ENCODE data around the gene CACNB2.

CACNB2 gene

DNA sequence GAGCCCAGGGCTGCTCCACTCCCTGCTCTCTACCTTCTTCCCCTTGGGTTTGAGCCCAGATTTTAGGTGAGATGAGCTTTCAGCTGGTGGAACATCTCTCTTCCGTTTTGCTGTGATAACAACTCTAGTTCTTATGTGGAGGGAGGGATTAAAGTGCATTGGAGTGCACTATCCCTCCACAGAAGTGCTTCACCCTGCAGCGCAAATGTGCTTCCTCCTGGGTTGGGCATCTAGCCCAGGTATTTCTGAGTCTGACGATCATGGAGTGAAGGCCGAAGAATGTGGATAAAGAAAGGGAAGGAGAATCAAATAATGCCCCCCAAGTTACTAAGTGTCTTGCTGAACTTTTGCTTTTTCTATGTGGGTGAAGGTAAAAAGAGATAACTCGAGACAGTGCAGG, 157.4 kb downstream of the CACNB2 start:
- no peak for DNase-seq

DNA sequence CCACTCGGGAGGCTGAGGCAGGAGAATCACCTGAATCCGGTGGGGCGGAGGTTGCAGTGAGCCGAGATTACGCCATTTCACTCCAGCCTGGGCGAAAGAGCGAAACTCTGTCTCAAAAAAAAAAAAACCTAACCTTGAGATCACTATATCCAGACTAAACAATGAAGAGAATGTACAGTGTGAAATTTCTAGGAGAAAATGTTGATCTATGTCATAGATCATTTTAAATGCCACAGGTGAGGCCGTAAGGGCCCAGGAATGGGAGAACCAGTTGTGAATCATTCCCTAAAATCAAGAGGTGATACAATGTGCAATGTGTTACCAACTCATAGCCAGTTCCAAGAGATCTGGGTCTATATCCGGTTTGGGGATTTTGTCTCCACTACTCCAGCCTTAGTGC, 158.0 kb downstream of the CACNB2 start:
- DNase-seq = no peak

GRCh38 chr10:18303851-18304801, 163.9 kb downstream of the CACNB2 start:
- no peak for DNase-seq

DNA sequence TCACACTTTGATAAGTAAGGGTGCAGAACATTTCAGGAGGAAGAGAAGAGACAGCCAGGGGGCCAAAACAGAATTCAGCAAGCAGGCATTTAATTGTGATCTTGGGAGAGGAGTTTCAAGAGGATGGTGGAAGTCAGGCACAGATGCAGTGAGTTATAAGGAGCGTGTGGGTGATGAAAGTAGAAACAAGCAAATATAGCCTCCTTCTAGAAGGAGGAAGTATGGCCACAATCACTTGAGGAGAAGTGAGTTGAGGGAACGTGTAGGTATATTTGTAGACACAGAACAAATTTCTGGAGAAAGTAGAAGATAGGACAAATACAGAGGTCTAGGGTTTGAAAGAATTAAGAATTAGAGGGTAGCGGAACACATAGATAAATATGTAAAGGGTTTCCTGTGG, 165.8 kb downstream of the CACNB2 start:
- no peak for DNase-seq

- DNase-seq = no peak
Observed at GRCh38 chr10:18308600-18308999, 168.4 kb downstream of the CACNB2 start.

DNA sequence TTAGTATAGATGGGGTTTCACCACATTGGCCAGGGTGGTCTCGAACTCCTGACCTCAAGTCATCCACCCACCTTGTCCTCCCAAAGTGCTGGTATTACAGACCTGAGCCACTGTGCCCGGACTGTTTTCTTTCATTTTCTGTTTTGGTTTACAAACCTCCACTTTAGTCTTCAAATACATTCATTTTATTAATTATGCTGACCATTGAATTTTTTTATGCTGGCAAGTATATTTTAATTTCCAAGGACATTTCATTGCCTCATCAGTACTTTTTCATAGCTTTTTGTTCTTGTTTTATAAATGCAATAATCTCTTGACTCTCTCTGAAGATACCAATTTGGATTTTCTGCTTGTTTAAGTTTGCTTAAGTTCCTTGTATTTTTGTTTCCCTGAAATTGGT, 170.5 kb downstream of the CACNB2 start:
- DNase-seq = no peak

DNA sequence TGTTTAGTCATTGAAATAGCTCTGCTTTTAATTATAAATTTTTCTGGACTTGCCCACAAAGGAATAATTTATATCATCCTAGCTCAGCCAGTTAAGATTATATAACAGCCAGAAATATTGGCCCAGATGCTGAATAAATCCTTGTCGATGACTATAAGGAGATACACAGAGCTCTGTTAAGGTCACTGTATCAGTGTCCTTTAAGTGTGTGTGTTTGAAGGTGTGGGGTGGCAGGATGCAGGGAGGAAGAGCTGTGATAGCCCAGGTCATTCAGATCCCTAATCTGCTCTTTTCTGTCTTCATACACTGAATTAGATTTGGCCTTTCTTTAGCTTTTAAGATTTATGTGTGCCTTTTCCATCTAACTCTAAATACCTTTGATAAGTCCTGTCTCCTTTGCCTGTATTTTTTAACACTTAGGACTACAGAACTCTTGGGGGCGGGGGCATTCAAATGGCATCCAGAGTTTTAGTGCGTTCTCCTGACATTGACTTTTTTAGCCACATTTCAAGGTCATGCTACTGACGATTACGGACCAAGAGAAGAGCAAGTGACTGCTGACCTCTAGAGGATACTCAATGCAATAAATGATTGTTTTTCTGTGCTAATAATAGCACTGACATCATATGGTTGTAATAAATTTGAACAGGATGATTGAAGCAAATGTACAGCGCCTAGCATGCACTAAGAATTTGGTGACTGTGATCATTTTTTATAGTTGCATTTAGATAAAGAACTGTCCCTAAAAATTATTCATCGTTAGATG, 172.3 kb downstream of the CACNB2 start:
- DNase-seq = peak; percentile 5

DNA sequence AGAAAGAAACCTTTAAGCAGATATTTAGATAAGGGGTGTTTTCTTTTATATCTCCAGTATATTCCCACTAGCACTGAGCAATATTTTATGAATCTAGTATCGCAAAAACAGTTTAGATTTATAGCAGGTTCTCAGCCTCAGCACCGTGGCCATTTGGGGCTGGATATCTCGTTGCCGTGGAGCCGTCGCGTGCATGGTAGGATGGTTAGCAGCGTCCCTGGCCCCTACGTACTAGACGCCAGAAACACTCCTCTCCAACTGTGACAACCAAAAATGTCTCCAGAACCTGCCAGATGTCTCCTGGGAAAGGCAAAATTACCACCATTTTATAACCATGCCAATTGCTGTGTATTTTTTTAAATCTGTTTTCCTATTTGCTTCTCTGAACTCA, 172.9 kb downstream of the CACNB2 start:
- no peak for DNase-seq

DNA sequence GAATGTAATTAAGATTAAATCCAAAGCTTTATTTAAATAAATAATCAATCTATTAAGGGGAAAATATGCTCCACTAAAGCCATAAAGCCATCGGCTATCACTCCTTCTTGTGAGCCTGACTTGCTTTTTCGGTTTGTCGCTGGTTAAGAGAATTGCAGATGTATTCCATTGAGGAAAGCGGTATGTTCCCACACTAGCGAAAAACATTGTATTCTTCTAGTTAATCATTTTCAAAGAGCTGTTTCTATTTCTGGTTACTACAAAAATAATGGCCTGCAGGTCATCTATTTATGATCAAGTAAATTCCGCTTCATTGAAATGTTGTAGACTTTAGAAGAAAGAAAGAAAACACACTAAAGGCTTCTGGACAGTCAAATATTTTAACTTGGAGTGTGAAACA, 173.4 kb downstream of the CACNB2 start:
- no peak for DNase-seq

DNA sequence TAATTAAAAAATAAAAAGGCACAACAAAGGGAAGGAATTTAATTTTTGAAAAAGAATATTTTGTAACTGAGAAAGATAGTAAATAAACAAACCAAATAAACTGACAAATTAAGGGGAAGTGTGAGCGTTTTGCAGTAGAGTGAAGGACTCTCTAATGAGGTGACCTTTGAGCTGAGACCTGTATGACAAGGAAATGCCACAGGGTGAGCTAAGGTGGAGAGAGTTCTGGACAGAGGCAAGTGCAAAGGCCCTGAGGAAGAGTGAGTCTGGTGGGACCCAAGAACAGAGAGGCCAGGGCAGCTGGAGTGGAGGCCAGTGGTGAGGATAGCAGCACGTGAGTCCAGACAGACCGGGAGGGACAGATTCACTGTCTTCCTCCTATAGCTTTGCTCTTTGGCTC, 179.4 kb downstream of the CACNB2 start:
- DNase-seq = no peak

DNA sequence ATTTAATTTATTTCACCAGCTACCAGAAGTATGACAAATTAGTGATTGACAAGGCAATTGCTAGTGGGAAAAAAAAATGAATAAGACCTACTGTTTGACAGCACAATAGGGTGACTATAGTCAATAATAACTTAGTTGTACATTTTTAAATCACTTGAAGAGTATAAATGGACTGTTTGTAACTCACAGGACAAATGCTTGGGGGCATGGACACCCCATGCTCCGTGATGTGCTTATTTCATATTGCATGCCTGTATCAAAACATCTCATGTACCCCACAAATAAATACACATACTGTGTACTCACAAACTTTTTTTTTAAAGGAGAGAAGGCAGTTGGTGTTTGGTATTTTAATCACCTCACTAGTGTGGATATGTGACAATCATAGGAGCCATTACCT, 181.1 kb downstream of the CACNB2 start:
- no peak for DNase-seq

- DNase-seq = no peak
Observed at GRCh38 chr10:18323916-18324315, 183.7 kb downstream of the CACNB2 start.

DNA sequence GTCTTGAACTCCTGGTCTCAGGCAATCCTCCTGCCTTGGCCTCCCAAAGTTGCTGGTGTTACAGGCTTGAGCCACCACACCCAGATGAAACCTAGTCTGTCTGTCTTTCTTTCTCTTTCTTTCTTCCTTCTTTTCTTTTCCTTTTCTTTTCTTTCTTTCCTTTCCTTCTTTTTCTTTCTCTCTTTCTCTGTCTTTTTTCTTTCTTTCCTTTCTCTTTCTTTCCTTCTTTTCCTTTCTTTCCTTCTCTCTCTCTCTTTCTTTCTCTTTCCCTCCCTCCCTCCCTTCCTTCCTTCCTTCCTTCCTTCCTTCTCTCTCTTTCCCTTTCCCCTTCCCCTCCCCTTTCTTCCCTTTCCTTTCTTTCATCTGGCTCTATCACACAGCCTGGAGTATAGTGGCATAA, 185.2 kb downstream of the CACNB2 start:
- no peak for DNase-seq

DNA sequence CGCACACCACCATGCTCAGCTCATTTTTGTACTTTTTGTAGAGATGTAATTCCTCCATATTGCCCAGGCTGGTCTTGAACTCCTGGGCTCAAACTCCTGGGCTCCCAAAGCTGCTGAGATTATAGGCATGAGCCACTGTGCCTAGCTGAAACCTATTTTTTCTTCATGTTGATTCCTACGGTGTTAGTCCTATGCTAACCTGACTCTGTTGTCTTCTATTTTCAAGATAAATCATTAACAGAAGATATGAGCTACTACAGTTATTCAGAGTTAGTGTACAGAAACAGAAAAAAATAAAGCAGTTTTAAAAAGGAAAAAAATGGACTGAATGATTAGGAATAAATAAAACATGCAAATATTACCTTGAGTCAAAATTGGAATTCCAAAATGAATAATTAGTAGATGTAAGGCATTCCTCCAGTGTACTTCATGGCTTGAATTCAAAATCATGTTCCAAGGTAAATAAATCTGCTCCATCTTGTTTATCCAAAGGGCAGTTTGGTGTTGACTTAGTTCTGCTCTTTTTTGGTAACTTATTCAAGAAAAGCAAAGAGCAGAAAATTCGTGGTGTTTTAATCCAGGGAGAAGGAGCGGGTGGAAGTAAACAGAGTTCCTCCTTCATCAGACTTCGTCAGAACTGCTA, 185.8 kb downstream of the CACNB2 start:
- DNase-seq = no peak

DNA sequence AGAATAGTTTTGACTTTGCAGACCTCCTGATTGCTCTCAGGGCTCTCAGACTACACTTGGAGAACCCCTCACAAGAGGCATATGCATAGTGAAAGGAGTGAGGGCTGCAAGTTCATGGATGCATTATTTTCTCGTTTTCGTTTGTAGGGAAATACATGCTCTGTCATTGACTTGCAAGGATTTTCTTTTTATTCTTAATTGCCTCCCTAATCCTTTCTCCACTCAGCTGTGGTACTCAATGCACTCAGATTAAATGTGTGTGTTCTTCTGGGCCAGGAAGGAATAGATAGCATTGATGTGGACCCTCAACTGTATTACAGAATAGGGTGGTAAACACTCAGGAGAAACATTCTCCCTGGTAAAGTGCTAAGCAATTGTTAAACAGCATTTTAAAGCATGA, 188.7 kb downstream of the CACNB2 start:
- no peak for DNase-seq

DNA sequence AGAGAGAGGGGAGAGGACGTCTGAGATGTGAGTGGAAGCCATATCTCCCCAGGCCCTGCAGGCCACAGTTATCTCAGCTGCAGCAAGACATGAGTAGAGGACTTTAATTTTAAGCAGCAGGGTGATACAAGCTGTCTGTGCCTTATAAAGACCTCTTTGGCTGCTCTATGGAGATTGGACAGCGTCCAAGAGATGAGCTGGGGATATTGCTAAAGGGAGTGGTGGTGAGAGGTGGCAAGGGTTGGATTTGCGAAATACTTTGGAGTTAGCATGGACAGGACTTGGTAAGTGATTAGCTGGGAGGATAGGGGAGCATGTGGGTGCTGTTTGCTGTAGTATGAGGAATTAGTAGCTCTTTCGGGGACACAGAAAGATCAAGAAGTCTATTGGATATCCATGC, 191.8 kb downstream of the CACNB2 start:
- no peak for DNase-seq

DNA sequence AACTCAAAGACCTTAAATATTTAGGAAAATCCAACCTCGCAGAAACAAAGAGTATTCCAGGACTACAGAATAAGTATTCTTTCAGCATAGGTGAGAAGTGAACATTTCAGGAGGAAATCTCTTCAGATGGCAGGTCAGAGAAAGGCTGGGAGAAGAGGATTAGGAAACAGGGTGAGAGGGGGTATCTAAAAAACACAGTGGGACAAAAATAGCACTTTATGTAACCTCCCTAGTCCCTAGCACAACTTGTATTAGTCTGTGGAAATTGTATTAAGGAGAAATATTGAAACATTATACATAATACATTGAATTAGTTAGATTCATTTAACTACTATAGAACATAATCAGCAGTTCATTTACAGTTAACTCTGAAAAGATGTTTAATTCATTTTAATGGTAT, 192.3 kb downstream of the CACNB2 start:
- DNase-seq = no peak

- DNase-seq = no peak
Observed at GRCh38 chr10:18333621-18334020, 193.4 kb downstream of the CACNB2 start.

DNA sequence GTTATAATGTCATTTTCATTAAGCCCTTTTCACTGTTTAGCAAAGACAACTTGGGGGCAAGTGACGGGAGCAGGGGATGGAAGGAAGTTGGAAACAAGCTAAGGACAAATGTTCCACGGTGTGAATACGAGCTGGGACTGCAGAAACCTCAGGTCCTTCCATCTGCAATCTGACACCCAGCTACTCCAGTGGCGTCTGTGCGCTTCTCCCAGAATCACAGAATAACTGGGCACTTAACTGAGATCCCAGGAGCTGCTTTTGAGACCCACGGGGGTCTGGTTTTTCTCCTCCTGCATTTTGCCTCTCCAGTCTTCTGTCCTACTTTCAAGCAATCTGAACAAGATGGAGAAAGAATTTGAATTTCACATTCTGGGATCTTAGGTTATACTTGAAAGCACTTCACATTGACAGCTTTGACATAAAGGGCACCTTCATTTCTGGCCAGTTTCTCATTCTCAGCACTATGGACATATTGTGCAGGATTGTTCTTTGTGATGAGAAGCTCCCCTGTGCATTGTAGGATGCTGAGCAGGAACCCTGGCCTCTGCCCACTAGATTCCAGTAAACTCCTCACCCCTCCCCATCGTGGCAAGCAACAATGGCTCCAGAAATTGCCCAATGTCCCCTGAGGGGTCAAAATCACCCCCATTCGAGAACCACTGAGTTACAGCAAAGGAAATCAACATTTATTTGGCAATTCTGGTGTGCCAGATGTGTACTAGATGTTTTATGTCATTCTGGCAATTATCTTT, 194.1 kb downstream of the CACNB2 start:
- DNase-seq = no peak

DNA sequence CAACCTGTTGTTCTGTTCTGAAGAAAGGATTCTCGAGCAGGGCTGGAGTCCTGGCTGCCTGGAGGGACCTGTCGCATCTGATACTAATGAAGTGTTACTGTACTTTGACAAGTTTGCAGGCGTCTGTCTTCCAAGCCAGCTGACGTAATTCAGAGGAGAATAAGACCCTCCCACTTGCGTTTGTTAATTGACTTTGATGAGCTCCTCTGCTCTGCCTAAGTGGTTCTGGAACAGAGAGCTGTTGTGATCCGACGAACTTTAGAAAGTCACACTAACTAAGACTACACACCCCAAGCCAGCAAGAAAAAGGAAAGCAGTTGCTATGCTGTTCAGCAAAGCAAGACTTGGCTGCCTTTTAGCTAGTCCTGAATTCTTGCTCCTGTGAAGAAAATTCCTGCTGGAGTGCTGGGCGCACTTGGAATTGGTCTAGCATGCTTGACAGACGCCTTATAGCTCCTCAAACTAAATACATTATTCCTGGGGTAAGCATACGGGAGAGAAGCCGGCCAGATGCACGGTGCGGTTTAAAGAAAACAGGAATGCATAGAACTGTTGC, 200.3 kb downstream of the CACNB2 start:
- DNase-seq = no peak

DNA sequence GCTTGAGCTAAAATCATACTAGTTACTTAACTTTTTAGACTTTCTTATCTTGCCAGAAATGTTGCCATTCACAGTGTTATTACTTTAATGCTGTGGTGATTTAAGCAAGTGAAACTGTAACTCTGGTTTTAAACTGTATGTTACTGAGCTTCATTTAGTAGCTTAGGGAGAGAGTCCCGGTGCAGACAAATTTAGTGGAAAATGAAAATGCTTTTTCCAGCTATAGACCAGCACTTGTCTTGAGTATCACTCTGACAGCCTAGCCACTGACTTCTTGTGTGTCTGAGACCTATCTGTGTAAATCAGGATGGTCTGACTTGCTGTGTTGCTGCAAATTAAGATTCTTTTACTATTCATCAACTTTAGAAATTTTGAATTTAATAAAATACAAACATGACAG, 200.8 kb downstream of the CACNB2 start:
- DNase-seq = no peak

DNA sequence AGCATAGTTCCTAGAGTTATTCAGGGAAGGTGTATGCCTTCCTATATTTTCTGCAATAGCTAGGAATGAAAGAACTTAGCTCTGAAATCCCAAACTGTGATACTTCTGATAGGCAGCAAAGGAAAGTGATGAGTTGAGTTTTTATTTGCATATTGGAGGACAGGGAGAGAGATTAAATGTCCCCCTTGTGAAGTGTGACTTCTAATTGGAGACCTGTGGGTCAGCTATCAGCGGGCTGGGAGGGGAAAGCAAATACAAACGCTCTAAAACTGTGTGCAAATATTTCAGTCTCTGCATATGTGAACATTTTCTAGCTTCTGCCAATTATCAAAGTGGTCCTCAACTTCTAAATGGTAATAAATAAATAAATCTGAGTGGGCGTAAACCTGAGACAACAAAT, 203.3 kb downstream of the CACNB2 start:
- no peak for DNase-seq

GRCh38 chr10:18345308-18345707, 205.1 kb downstream of the CACNB2 start:
- no peak for DNase-seq
